ENCODE results near the gene C1orf53. TPM values are rescaled to one million over a fixed set of nuclear protein-coding genes. Genes with fewer than 3 reads are reported as not detected.

C1orf53 gene
- total RNA-seq, 2 experiments from 2014 or later: 2.4 to 4.1 TPM

DNA sequence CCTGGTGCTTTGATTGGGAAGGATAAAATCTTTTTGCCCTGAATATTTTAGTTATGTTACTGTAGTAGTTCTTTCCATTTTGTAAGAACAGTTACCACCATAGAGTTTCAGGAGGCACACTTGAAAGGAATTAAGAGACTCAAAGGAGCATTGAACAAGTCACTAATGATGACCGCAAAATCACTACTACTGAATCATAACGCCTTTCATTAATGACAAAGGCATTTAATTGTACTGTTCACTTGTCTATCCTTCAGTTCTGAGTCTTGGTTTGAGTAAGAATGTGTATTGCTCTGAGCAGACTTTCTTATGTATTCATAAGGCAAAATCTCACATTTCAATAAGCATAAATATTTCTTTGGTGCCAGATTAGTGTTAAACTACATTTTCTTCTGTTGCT is 39.6 kb downstream of the C1orf53 start:
- Histone ChIP-seq H3K9me3 (ENCODE audit: low read length) (no peaks in the 10 kb centered on the region), H3K4me2 (ENCODE audit: low read length) (no peak overlapping the region), H3K36me3 (ENCODE audit: insufficient read depth, low read length) (no peaks in the 10 kb centered on the region), H3K4me1 (ENCODE audit: insufficient read depth, low read length, poor library complexity, severe bottlenecking) (no peaks in the 10 kb centered on the region), H3K27ac (ENCODE audit: low read depth, low read length, poor library complexity, severe bottlenecking) (no peak overlapping the region), H4K20me1 (ENCODE audit: insufficient read depth, low read length) (no peaks in the 10 kb centered on the region), H3K79me2 (ENCODE audit: insufficient read depth, low read depth, low read length) (no peaks in the 10 kb centered on the region), H2AFZ (ENCODE audit: low read length) (no peak overlapping the region), H3K9me2 (ENCODE audit: insufficient read depth, low read length) (no peaks in the 10 kb centered on the region), H3K4me3 (ENCODE audit: low read depth, low read length, poor library complexity, severe bottlenecking) (no peak overlapping the region)
- ChIA-PET POLR2A (interaction anchor here (0.7 kb wide), 1 partner anchor 26 kb away, joined by 3 read pairs; no protein-coding TSS in a partner anchor), CTCF (ENCODE audit: unreplicated experiment) (no interaction called here)
- DNase-seq (ENCODE audit: low spot score): no peak
- no TSS peak for BruUV-seq (replicated peaks)
- TF ChIP-seq CTCF (conservative IDR thresholded peaks at IDR 0.05; ENCODE audit: low read length) (no peak), EZH2phosphoT487 (IDR thresholded peaks at IDR 0.05; ENCODE audit: borderline replicate concordance, low read depth, low read length) (no peak)
- intact Hi-C loops (cut with micrococcal nuclease; ENCODE audit: unreplicated experiment): no loop called here

GRCh38 chr1:197944485-197944884 is 42.1 kb downstream of the C1orf53 start:
- no TSS peak for BruUV-seq (replicated peaks)
- no peak for TF ChIP-seq CTCF (conservative IDR thresholded peaks at IDR 0.05; ENCODE audit: low read length)
- no peak for TF ChIP-seq EZH2phosphoT487 (IDR thresholded peaks at IDR 0.05; ENCODE audit: borderline replicate concordance, low read depth, low read length)
- H3K79me2 ChIP-seq (ENCODE audit: insufficient read depth, low read depth, low read length): no peaks in the 10 kb centered on the region
- H3K4me2 ChIP-seq (ENCODE audit: low read length): no peak overlapping the region
- no peak overlapping the region for H3K27ac ChIP-seq (ENCODE audit: low read depth, low read length, poor library complexity, severe bottlenecking)
- H3K4me3 ChIP-seq (ENCODE audit: low read depth, low read length, poor library complexity, severe bottlenecking): no peak overlapping the region
- H3K36me3 ChIP-seq (ENCODE audit: insufficient read depth, low read length): no peaks in the 10 kb centered on the region
- H3K4me1 ChIP-seq (ENCODE audit: insufficient read depth, low read length, poor library complexity, severe bottlenecking): no peaks in the 10 kb centered on the region
- H4K20me1 ChIP-seq (ENCODE audit: insufficient read depth, low read length): no peaks in the 10 kb centered on the region
- intact Hi-C loops (cut with micrococcal nuclease; ENCODE audit: unreplicated experiment): no loop called here
- DNase-seq (ENCODE audit: low spot score): no peak
- H3K9me2 ChIP-seq (ENCODE audit: insufficient read depth, low read length): no peaks in the 10 kb centered on the region
- no peak overlapping the region for H2AFZ ChIP-seq (ENCODE audit: low read length)
- ChIA-PET POLR2A (no interaction called here), CTCF (ENCODE audit: unreplicated experiment) (no interaction called here)
- H3K9me3 ChIP-seq (ENCODE audit: low read length): no peaks in the 10 kb centered on the region

GRCh38 chr1:197948926-197949899 is 46.8 kb downstream of the C1orf53 start:
- Histone ChIP-seq H3K9me3 (ENCODE audit: low read length) (no peaks in the 10 kb centered on the region), H3K79me2 (ENCODE audit: insufficient read depth, low read depth, low read length) (no peaks in the 10 kb centered on the region), H3K4me2 (ENCODE audit: low read length) (no peak overlapping the region), H3K9me2 (ENCODE audit: insufficient read depth, low read length) (no peaks in the 10 kb centered on the region), H3K4me3 (ENCODE audit: low read depth, low read length, poor library complexity, severe bottlenecking) (no peak overlapping the region), H3K36me3 (ENCODE audit: insufficient read depth, low read length) (no peaks in the 10 kb centered on the region), H3K4me1 (ENCODE audit: insufficient read depth, low read length, poor library complexity, severe bottlenecking) (no peaks in the 10 kb centered on the region), H3K27ac (ENCODE audit: low read depth, low read length, poor library complexity, severe bottlenecking) (no peak overlapping the region), H4K20me1 (ENCODE audit: insufficient read depth, low read length) (no peaks in the 10 kb centered on the region), H2AFZ (ENCODE audit: low read length) (no peak overlapping the region)
- POLR2A ChIA-PET: interaction anchor here (0.6 kb wide), 1 partner anchor 168 kb away, joined by 4 read pairs; no protein-coding TSS in a partner anchor
- intact Hi-C loops (cut with micrococcal nuclease; ENCODE audit: unreplicated experiment): no loop called here
- TF ChIP-seq CTCF (conservative IDR thresholded peaks at IDR 0.05; ENCODE audit: low read length) (no peak), EZH2phosphoT487 (IDR thresholded peaks at IDR 0.05; ENCODE audit: borderline replicate concordance, low read depth, low read length) (no peak)
- CTCF ChIA-PET (ENCODE audit: unreplicated experiment): no interaction called here
- DNase-seq (ENCODE audit: low spot score): no peak
- no TSS peak for BruUV-seq (replicated peaks)

All from OCI-LY7 (cell line).